AG08396 (cell line): ENCODE data around the gene MRPL36.

Source experiments
- DNase-seq: peaks from one replicate; pipeline ENCODE4 v3.0.0; 2012; ENCODE audit warnings: low spot score, mixed read lengths

MRPL36 gene

DNA sequence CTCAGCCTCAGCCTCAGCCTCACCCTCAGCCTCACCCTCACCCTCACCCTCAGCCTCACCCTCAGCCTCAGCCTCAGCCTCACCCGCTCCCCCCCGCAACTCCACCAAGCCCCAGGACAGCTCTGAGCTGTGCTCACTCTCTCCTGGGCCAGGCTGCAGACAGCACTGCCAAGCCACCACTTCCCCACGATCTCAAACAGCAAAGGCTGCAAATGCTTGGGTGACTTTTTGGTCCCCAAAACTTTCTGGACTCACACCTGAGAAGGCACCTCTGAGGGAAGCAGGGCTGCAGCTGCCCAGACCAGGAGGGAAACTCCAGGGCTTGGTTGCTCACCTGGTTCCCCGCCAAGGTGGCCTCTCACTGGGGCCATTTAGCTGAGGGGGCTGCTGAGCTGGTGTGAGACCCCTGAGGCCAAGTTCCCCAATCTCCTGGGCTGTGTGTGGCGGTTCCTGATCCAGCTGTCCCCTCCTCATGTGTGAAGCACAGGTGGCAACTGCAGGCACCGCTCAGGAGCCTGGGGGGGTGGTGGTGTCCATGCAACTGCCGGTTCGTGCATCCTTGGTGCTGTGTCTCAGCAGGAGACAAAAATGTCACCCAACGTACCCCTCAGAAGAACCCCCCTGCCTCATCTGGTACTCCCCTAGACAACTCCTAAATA is 17.8 kb downstream of the MRPL36 start:
- no peak for DNase-seq

DNA sequence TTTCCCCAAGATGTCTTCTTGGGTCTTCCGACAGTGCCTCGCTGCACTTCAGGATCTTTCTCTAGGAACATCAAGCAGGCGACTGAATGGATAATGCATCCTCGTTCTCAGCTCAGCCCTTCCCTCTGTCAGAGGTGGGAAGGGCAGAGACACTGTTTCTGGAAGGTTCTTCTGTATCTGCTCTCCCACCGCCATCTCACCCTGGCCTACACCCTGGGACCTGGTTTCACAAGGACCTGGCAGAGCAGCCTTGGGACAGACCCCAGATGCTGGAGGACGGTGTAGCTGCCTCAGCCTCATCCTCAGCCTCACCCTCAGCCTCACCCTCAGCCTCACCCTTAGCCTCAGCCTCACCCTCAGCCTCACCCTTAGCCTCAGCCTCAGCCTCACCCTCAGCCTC is 18.5 kb downstream of the MRPL36 start:
- DNase-seq = no peak

- DNase-seq = no peak
Measured at GRCh38 chr5:1780614-1780930, 19.1 kb downstream of the MRPL36 start.

GRCh38 chr5:1779782-1780613 is 19.6 kb downstream of the MRPL36 start:
- no peak for DNase-seq

DNA sequence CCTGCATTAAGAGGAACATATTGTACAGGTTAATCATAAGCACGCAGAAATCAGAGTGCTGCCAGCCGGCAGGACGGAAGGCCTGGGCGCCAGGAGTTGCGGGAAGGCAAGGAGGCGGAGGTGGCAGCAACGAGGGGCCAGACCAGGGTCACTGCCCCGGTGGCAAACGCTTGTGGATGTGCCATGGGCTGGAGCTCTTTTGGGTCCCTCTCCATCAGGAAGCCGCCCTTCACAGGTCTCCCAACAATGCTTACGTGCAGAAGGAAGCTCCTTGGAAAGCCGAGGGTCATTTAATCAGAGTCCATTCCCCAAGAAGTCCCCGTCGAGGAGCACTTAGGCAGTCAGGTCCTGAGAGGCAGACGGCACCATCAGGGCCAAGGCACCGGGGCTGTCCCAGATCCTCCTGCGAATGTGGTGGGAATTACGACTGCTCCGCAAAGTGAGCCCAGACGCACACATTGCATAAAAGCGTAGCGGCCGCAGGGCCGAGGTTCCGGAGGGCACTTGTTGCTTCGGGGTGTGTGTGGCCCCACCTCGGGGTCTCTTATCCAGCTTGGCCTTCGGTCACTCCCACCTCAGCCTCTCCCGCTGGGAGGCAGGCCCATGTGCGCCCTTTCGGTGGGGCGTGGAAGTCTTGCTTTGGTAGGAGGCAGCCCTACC is 20.5 kb downstream of the MRPL36 start:
- DNase-seq = no peak

DNA sequence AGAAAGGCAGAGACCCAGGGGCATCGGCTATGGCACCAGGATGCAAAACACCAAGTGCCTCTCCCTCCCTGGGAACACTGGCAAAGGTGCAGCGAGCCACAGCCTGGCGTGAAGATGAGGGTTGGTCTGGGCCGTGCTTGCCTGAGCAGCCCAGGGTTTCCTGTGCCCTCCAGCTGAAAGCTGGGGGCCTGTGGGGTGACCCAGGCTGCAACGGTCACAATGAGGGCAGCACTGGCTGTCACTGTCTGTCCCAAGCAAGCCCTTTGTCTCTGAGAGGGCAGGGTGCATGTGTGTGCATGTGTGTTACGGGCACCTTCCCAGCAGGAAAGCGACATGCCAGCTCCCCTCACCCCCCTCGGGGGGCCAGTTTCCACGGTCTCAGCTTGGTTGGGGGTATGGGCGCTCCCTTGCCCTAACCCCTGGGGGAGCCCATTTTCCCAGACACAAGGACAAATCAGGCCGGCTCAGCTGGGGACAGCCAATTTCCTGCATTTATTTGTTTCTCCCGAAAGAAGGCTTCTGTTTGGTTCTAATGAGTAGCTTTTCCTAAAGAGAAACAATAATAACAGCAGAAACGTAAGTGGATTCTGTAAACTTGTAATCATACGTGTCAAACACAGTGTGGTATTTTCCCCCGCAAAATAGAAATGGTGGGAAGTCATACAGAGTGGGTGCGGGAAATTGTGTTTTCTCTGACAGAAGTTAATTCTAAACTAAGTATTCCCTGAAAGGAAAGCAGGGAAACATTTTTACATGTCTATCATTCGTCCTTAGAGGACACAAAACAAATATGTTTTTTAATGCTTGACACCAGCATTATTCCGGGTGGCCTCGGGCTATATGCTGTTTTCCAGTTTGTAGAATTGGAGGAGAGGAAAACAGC is 21.3 kb downstream of the MRPL36 start:
- no peak for DNase-seq

DNA sequence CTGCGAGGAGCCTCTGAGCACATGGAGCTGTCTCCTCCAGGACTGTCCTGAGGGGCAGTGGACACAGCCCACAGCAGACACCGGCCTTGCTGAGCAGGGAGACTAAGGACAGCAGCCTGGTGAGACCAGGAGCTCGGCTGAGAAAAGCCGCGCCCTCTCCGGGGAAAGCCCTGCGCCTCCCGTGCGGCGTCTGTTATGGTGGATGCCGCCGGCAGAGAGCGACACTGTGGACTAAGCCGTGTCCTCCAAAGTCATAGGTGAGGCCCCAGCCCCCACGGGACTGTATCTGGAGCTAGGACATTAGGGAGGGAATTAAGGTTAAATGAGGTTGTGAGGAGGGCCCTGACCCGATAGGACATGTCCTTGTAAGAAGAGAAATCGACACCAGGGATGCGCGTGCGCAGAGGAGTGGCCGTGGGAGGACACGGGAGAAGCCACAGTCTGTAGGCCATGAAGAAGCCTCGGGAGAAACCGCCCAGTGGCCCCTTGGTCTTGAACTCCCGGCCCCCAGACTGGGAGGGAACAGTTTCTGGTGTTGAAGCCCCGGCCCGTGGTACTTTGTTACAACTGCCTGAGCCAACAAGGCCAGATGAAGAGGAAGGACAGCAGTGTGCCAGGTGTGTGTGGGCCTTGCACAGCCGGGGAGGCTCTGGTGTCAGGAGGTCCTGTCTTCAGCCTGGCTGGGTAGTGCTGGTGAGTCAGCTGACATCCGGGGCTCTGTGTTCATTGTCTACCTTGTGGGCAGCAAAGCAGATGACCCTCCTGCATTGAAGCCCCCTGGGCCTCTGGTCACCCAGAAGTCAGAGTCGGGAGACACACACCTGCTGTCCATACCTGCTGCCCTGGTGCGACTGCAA is 22.1 kb downstream of the MRPL36 start:
- no peak for DNase-seq

DNA sequence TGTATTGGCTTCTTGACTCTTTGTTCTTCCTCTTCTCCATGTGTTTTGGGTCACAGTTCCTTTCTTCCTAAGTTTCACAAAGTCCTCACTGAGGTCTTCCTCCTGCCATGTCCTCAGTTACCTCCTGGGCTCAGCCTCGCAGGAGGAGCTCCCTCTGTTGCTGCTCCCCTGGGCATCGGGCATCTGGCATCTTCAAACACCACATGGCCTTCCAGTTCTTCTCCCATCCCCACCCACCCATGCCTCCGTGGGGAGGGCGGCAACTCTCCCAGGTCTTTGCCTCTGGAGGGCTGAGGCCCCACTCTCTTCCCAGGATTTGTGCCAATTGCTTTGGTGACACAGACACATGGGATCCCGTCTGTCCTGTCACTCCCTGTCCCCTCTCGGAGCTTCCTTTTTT is 22.8 kb downstream of the MRPL36 start:
- no peak for DNase-seq

GRCh38 chr5:1772634-1773033 is 27.0 kb downstream of the MRPL36 start:
- peak; percentile 84 for DNase-seq

DNA sequence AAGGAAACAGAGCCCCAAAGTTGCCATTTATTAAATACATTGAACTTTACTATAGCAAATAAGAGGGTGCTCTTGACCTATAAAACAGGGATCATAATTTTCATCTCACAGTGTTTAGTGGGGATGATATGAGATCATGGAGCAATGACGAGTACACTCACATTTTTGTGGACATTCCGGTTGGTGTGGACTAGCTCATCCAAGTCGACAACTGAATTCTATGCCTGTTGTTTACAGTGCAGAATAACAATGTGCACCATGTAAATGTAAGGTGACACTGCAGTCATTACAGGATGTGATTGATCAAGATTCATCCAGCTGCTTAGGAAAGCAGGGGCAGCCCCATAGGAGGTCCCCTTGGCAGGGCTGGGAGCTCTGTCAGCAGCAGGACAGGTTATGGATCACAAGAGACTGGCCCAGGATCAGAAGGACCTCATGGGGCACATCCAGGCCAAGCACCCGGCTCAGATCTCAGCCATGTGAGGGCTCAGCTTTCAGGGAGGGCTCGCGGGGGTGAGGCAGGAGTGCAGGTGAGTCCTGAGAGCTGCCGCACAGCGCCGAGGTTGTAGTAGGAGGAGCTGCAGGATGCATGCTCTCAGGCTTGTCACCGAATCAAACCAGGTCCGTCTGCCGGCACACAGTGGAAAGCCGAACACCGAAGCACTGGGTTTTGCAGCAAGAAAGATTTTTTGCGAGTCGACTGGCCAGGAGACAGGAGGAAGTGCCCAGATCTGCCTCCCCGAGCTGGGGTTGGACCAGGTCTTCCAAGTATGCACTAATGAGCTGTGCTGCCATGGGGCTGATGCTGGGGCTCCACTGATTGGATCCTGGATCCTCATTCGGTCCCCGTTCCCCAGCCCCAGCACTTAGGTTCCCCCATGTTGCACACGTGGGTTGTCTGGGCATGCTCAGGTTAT is 28.2 kb downstream of the MRPL36 start:
- DNase-seq = no peak

DNA sequence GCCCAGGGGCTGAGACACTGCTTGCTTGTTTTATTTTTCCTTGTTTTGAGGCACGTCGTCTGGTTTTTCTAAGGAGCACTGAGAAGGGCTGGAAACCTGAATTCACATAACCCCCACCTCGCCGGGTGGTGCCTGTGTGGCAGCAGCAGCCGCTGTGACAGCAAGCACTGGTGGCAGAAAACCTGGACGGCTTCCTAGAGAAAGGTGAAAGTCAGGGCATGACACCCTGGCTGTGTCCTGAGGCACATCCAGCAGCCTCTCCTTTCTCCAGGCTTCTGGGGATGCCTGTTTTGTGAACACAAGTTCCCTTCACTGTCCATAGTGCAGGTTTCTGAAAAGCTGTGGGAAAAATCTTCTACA is 29.2 kb downstream of the MRPL36 start:
- DNase-seq = no peak

- no peak for DNase-seq
Measured at GRCh38 chr5:1769752-1770442, 29.7 kb downstream of the MRPL36 start.

DNA sequence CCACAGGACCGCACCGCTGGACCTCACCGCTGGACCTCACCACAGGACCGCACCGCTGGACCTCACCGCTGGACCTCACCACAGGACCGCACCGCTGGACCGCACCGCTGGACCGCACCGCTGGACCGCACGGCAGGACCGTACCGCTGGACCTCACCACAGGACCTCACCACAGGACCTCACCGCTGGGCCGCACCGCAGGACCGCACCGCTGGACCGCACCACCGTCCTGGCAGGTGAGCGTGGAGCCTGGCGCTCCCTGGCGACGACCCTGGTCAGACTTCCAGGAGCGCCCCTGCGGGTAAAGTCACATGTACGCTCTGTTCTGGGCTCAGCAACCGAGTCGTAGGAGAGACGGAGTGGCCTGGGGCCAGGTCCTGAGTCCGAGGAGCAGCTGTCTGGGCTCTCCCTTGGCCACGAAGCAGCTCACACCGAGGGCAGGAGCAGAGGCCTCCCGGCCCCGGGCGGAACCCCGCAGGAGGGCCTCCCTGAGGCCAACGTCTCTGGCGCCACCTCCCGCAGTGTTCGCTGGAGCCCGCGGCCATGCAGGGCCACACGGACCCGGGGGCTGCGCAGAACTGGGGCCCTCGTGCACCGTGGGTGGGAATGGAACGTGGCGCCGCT is 30.5 kb downstream of the MRPL36 start:
- no peak for DNase-seq

DNA sequence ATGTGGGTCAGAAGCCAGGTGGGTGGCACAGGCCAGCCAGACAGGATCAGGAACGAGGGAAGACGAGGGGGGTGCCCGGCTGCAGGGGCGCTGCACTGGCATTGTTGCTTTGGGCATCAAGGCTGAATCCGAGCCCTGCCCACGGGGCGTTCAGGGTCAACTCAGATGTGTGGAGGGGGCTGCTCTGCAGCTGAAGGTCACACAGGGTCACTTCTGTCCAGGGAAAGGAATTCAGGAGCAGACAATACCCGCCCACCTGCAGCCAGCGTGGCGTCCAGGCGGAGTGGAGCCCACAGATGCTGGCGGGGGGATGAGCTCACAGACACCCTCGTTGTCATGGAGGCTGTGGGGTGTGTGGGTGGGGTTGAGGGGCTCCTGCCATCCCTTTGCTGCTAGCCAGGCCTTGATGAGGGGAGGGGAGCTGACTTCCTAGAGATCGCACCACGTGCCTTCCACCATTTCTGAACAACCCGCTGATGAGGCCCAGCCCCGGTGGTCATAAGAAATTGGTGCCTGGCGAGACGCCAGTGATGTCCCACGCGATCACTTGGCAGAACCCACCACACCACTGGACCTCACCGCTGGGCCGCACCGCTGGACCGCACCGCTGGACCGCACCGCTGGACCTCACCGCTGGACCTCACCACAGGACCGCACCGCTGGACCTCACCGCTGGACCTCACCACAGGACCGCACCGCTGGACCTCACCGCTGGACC is 31.2 kb downstream of the MRPL36 start:
- DNase-seq = no peak

DNA sequence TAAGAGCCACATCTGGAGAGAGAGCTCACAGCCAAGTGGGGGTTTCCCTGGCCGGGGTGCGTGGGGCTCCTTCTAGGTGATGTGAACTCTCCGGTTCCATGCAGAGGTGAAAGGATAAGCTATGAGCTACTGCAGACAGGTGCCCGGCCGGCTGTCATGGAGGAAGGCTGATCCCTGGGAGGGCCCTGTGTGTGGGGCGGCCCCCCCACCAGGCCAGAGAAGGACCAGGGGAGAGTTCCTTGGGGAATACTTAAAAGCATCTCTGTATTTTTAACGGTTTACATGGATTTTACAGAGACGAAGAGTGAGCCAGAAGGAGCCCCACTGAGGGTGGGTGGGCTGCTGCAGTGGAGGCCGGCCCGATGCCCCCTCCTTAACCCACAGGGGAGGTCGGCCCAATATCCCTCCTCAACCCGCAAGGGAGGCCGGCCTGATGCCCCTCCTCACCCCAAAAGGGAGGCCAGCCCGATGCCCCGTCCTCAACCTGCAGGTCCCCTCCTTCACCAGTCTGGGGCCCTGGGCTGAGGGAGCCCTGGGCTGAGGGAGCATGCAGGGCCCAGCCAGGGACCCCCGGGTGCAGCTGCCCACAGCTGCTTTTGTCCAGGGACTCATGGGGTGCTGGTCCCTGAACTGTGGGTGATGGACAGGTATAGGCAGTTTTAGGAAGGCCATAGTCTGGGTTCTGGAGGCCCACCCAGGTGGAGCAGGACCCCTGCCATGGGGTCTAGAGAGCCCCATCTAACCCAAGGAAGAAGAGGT is 31.9 kb downstream of the MRPL36 start:
- no peak for DNase-seq

GRCh38 chr5:1765880-1766235 is 33.8 kb downstream of the MRPL36 start:
- no peak for DNase-seq

- no peak for DNase-seq
Measured at GRCh38 chr5:1765141-1765879, 34.3 kb downstream of the MRPL36 start.
